Sigmoid colon (tissue), 4 donors: ENCODE data around the gene ATOH8.

Experiments
- CTCF ChIP-seq, 4 experiments: fragments of 450-650 bp in 3 of 4; fragments of 200-600 bp in 1 of 4; IDR thresholded peaks; one replicate each; pipeline ENCODE4 v1.5.1; 2016 to 2019; ENCODE audit warnings: antibody characterized with exemption in 4 of 4, mild to moderate bottlenecking in 3 of 4, moderate library complexity in 2 of 4
- EP300 ChIP-seq, 4 donors: sonication (generic); formaldehyde crosslinking; IDR thresholded peaks; one replicate each; pipeline ENCODE4 v1.6.1; 2017; ENCODE audit warnings: antibody characterized with exemption in 4 of 4
- POLR2A ChIP-seq, 2 donors: fragments of 450-650 bp; IDR thresholded peaks; one replicate each; pipeline ENCODE4 v1.6.1; 2016; ENCODE audit warnings: antibody characterized with exemption in 2 of 2, mild to moderate bottlenecking in 2 of 2, moderate library complexity in 2 of 2
- POLR2AphosphoS5 ChIP-seq, 4 donors: sonication (generic); formaldehyde crosslinking; IDR thresholded peaks; one replicate each; pipeline ENCODE4 v1.6.1; 2017; ENCODE audit warnings: antibody characterized with exemption in 4 of 4

DNA sequence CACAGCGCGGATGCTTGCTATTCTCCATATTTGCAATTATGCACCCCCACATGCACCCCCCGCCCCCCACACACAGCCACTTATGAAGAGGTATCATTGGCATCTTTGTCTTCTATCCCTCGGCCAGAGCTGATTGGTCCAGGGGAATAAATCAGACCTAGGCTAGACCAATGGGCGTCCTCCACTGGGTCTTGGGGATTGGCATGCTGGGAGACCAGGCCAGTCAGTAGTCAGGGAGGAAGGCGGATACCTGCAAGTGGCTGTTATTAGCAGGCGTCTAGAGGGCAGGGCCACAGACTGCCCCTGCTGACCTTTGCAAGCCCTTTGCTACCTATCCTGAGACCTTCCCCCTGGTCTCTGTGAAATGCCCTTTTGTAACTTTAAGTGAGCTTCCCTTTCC, 30.0 kb downstream of the ATOH8 start:
- TF ChIP-seq CTCF (IDR thresholded peaks at IDR 0.05) (no peak), POLR2A (IDR thresholded peaks at IDR 0.05) (no peak), EP300 (IDR thresholded peaks at IDR 0.05) (no peak), POLR2AphosphoS5 (IDR thresholded peaks at IDR 0.05) (no peak)
